ENCODE data around the gene HPGDS. TPM values are rescaled to one million over a fixed set of nuclear protein-coding genes. Genes with fewer than 3 reads are reported as not detected.
A peak's percentile ranks its signal among the peaks of the same experiment; 100 is the strongest.

HPGDS gene
- polyA plus RNA-seq, 4 donors: 2.5 to 9.5 (median 4.7) TPM

- H3K27me3 ChIP-seq (ENCODE audit: control insufficient read depth in 3 of 3, insufficient read depth in 3 of 3, low read length in 3 of 3): no peaks in the 10 kb centered on the region
- no peaks in the 10 kb centered on the region for H3K4me1 ChIP-seq (ENCODE audit: control insufficient read depth in 3 of 3, insufficient read depth in 2 of 3, low read depth in 1 of 3, low read length in 2 of 3)
- H3K9me3 ChIP-seq (ENCODE audit: control insufficient read depth in 2 of 2, insufficient read depth in 1 of 2, low read depth in 1 of 2, low read length in 1 of 2): no peaks in the 10 kb centered on the region
- no peak for FAIRE-seq
- DNase-seq: peak in 1 of 2 donors; percentile 24
- WGBS, 3 donors: 51 to 69% (median 52%) methylated on average over 3 of the region's 3 CpGs
- H3K27ac ChIP-seq (ENCODE audit: low read depth in 1 of 3, low read length in 2 of 3): no peak overlapping the region
- H3K4me3 ChIP-seq (ENCODE audit: low read depth in 1 of 3, low read length in 3 of 3): no peak overlapping the region
- H3K36me3 ChIP-seq (ENCODE audit: control insufficient read depth in 3 of 3, insufficient read depth in 2 of 3, low read depth in 1 of 3, low read length in 3 of 3): peaks cover 0 to 23% (median 4%) of the 10 kb centered on the region in 3 donors
Observed at GRCh38 chr4:94277534-94277933, 65.1 kb downstream of the HPGDS start.

DNA sequence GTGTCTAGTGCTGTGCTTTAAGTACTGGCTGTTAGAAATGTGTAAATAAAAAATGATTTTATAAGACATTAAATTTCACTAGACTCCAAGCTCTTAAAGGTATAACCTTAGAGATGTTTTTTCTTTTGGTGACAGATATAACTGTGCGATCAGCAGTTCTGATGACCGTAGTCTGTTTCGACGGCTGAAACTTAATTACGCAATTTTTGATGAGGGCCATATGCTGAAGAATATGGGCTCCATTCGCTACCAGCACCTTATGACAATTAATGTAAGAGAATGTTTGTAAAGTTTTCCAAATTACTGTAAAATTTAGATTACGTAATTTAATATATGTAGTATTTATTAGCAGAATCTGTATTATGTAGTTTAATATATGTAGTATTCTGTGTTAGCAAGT lies 66.4 kb downstream of the HPGDS start:
- no peak for FAIRE-seq
- peaks cover 0 to 16% (median 4%) of the 10 kb centered on the region in 3 donors for H3K36me3 ChIP-seq (ENCODE audit: control insufficient read depth in 3 of 3, insufficient read depth in 2 of 3, low read depth in 1 of 3, low read length in 3 of 3)

GRCh38 chr4:94274912-94275311 lies 67.7 kb downstream of the HPGDS start:
- H3K27ac ChIP-seq (ENCODE audit: low read depth in 1 of 3, low read length in 2 of 3): no peak overlapping the region
- H3K4me1 ChIP-seq (ENCODE audit: control insufficient read depth in 3 of 3, insufficient read depth in 2 of 3, low read depth in 1 of 3, low read length in 2 of 3): no peaks in the 10 kb centered on the region
- no peaks in the 10 kb centered on the region for H3K27me3 ChIP-seq (ENCODE audit: control insufficient read depth in 3 of 3, insufficient read depth in 3 of 3, low read length in 3 of 3)
- no peak for DNase-seq
- no peak overlapping the region for H3K4me3 ChIP-seq (ENCODE audit: low read depth in 1 of 3, low read length in 3 of 3)
- WGBS, 3 donors: 94 to 98% (median 96%) methylated on average over 3 of the region's 3 CpGs
- no peaks in the 10 kb centered on the region for H3K9me3 ChIP-seq (ENCODE audit: control insufficient read depth in 2 of 2, insufficient read depth in 1 of 2, low read depth in 1 of 2, low read length in 1 of 2)
- H3K36me3 ChIP-seq (ENCODE audit: control insufficient read depth in 3 of 3, insufficient read depth in 2 of 3, low read depth in 1 of 3, low read length in 3 of 3): peaks cover 0 to 15% (median 4%) of the 10 kb centered on the region in 3 donors
- FAIRE-seq: no peak

More for the DNA sequence above, 66.4 kb downstream of the HPGDS start:
- Histone ChIP-seq H3K4me3 (ENCODE audit: low read depth in 1 of 3, low read length in 3 of 3) (no peak overlapping the region), H3K9me3 (ENCODE audit: control insufficient read depth in 2 of 2, insufficient read depth in 1 of 2, low read depth in 1 of 2, low read length in 1 of 2) (no peaks in the 10 kb centered on the region), H3K4me1 (ENCODE audit: control insufficient read depth in 3 of 3, insufficient read depth in 2 of 3, low read depth in 1 of 3, low read length in 2 of 3) (no peaks in the 10 kb centered on the region), H3K27me3 (ENCODE audit: control insufficient read depth in 3 of 3, insufficient read depth in 3 of 3, low read length in 3 of 3) (no peaks in the 10 kb centered on the region), H3K27ac (ENCODE audit: low read depth in 1 of 3, low read length in 2 of 3) (no peak overlapping the region)
- 96 to 99% (median 97%) methylated on average over 7 of the region's 7 CpGs for WGBS, 3 donors
- no peak for DNase-seq

DNA sequence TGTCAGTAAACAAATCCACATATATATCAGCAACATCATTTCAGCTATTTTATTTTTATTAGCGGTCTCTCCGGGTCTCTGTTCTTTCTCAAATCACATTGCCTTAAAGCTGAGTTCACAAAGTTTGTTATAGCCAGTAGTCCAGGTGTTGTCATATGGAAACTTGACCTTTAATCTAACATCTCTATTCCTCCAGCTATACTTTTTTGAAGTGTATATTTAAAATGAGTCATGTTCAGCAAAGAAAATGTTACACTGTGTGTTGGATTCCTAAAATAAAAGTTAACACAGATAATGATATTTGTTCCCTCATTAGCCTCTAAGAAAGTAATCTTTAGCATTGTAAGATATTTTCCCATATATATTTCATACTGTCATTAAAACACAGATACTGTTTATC lies 71.4 kb downstream of the HPGDS start:
- H3K4me3 ChIP-seq (ENCODE audit: low read depth in 1 of 3, low read length in 3 of 3): no peak overlapping the region
- no peaks in the 10 kb centered on the region for H3K27me3 ChIP-seq (ENCODE audit: control insufficient read depth in 3 of 3, insufficient read depth in 3 of 3, low read length in 3 of 3)
- H3K36me3 ChIP-seq (ENCODE audit: control insufficient read depth in 3 of 3, insufficient read depth in 2 of 3, low read depth in 1 of 3, low read length in 3 of 3): peaks cover 1 to 12% (median 4%) of the 10 kb centered on the region in 3 donors
- no peak overlapping the region for H3K27ac ChIP-seq (ENCODE audit: low read depth in 1 of 3, low read length in 2 of 3)
- 49 to 81% (median 79%) methylated on average over 2 of the region's 2 CpGs for WGBS, 3 donors
- FAIRE-seq: no peak
- DNase-seq: no peak
- H3K9me3 ChIP-seq (ENCODE audit: control insufficient read depth in 2 of 2, insufficient read depth in 1 of 2, low read depth in 1 of 2, low read length in 1 of 2): no peaks in the 10 kb centered on the region
- H3K4me1 ChIP-seq (ENCODE audit: control insufficient read depth in 3 of 3, insufficient read depth in 2 of 3, low read depth in 1 of 3, low read length in 2 of 3): no peaks in the 10 kb centered on the region

DNA sequence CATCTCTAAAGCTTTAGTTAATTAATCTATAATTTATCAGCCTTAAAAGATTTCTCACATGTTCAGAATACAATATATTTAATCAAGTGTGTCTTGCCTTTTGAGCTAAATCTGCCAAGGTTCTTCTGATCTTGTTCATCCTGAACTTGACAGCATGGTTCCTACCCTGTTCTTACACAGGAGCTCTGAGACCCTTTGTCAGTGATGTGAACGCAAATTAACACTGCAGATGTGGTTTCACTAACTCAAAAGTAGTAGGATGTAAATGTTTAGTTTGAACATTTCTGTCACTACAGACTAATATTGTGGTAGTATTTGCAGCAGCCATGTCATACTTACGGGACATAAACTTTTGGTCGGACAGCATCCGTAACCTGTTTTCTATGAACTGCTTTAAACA lies 75.6 kb downstream of the HPGDS start:
- H3K36me3 ChIP-seq (ENCODE audit: control insufficient read depth in 3 of 3, insufficient read depth in 2 of 3, low read depth in 1 of 3, low read length in 3 of 3): peaks cover 0 to 4% (median 1%) of the 10 kb centered on the region in 3 donors
- no peaks in the 10 kb centered on the region for H3K9me3 ChIP-seq (ENCODE audit: control insufficient read depth in 2 of 2, insufficient read depth in 1 of 2, low read depth in 1 of 2, low read length in 1 of 2)
- no peaks in the 10 kb centered on the region for H3K4me1 ChIP-seq (ENCODE audit: control insufficient read depth in 3 of 3, insufficient read depth in 2 of 3, low read depth in 1 of 3, low read length in 2 of 3)
- no peak overlapping the region for H3K4me3 ChIP-seq (ENCODE audit: low read depth in 1 of 3, low read length in 3 of 3)
- no peak for DNase-seq
- no peak overlapping the region for H3K27ac ChIP-seq (ENCODE audit: low read depth in 1 of 3, low read length in 2 of 3)
- H3K27me3 ChIP-seq (ENCODE audit: control insufficient read depth in 3 of 3, insufficient read depth in 3 of 3, low read length in 3 of 3): no peaks in the 10 kb centered on the region
- WGBS, 3 donors: 92 to 97% (median 96%) methylated on average over 4 of the region's 4 CpGs
- FAIRE-seq: no peak

GRCh38 chr4:94262163-94263016 lies 80.2 kb downstream of the HPGDS start:
- Histone ChIP-seq H3K9me3 (ENCODE audit: control insufficient read depth in 2 of 2, insufficient read depth in 1 of 2, low read depth in 1 of 2, low read length in 1 of 2) (no peaks in the 10 kb centered on the region), H3K4me1 (ENCODE audit: control insufficient read depth in 3 of 3, insufficient read depth in 2 of 3, low read depth in 1 of 3, low read length in 2 of 3) (no peaks in the 10 kb centered on the region), H3K27me3 (ENCODE audit: control insufficient read depth in 3 of 3, insufficient read depth in 3 of 3, low read length in 3 of 3) (no peaks in the 10 kb centered on the region), H3K27ac (ENCODE audit: low read depth in 1 of 3, low read length in 2 of 3) (no peak overlapping the region), H3K36me3 (ENCODE audit: control insufficient read depth in 3 of 3, insufficient read depth in 2 of 3, low read depth in 1 of 3, low read length in 3 of 3) (peaks cover 0 to 10% (median 3%) of the 10 kb centered on the region in 3 donors), H3K4me3 (ENCODE audit: low read depth in 1 of 3, low read length in 3 of 3) (no peak overlapping the region)
- FAIRE-seq (no peak), DNase-seq (no peak)
- 88 to 93% (median 92%) methylated on average over 5 of the region's 5 CpGs for WGBS, 3 donors

DNA sequence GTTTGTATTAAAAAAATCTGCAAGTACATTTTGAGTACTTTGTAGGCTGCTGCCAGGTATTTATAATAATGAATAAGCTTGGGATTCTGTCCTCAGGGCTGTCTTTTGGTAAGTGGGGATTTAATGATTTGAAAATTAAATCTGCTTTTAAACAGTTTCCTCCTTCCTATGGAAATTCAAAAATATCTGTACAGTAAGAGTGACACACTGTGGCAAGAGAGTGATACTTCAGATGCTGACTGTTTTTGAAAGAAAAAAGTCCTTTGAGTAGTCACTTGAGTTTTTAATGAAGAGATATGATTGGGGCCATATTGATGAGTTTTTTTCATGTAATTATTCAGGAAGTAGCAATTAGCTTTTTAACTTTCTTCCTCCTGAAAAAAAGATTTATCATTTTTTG lies 85.8 kb downstream of the HPGDS start:
- peak in 1 of 2 donors; percentile 9 for DNase-seq
- FAIRE-seq: no peak
- Histone ChIP-seq H3K27ac (ENCODE audit: low read depth in 1 of 3, low read length in 2 of 3) (no peak overlapping the region), H3K36me3 (ENCODE audit: control insufficient read depth in 3 of 3, insufficient read depth in 2 of 3, low read depth in 1 of 3, low read length in 3 of 3) (peaks cover 2 to 13% (median 6%) of the 10 kb centered on the region in 3 donors), H3K4me3 (ENCODE audit: low read depth in 1 of 3, low read length in 3 of 3) (no peak overlapping the region), H3K9me3 (ENCODE audit: control insufficient read depth in 2 of 2, insufficient read depth in 1 of 2, low read depth in 1 of 2, low read length in 1 of 2) (no peaks in the 10 kb centered on the region), H3K27me3 (ENCODE audit: control insufficient read depth in 3 of 3, insufficient read depth in 3 of 3, low read length in 3 of 3) (no peaks in the 10 kb centered on the region), H3K4me1 (ENCODE audit: control insufficient read depth in 3 of 3, insufficient read depth in 2 of 3, low read depth in 1 of 3, low read length in 2 of 3) (no peaks in the 10 kb centered on the region)

- no peak overlapping the region for H3K4me3 ChIP-seq (ENCODE audit: low read depth in 1 of 3, low read length in 3 of 3)
- no peaks in the 10 kb centered on the region for H3K27me3 ChIP-seq (ENCODE audit: control insufficient read depth in 3 of 3, insufficient read depth in 3 of 3, low read length in 3 of 3)
- no peak overlapping the region for H3K27ac ChIP-seq (ENCODE audit: low read depth in 1 of 3, low read length in 2 of 3)
- H3K4me1 ChIP-seq (ENCODE audit: control insufficient read depth in 3 of 3, insufficient read depth in 2 of 3, low read depth in 1 of 3, low read length in 2 of 3): no peaks in the 10 kb centered on the region
- H3K9me3 ChIP-seq (ENCODE audit: control insufficient read depth in 2 of 2, insufficient read depth in 1 of 2, low read depth in 1 of 2, low read length in 1 of 2): no peaks in the 10 kb centered on the region
- no peak for DNase-seq
- FAIRE-seq: no peak
- peaks cover 2 to 10% (median 6%) of the 10 kb centered on the region in 3 donors for H3K36me3 ChIP-seq (ENCODE audit: control insufficient read depth in 3 of 3, insufficient read depth in 2 of 3, low read depth in 1 of 3, low read length in 3 of 3)
- 90 to 92% (median 90%) methylated on average over 8 of the region's 8 CpGs for WGBS, 3 donors
Observed at GRCh38 chr4:94256144-94256783, 86.4 kb downstream of the HPGDS start.
